HG03442 (cell line): ENCODE measurements around the gene TANGO2.

ENCODE experiments used
- ATAC-seq: cut with Tn5 transposase; IDR thresholded peaks from one replicate; pipeline ENCODE4 v1.9.1; 2021; ENCODE audit warnings: mild to moderate bottlenecking, moderate library complexity; ENCODE audit not compliant: unreplicated experiment

TANGO2 gene

GRCh38 chr22:20024650-20025397 lies 3.9 kb downstream of the TANGO2 start:
- ATAC-seq = no peak

GRCh38 chr22:20025401-20026203 lies 4.7 kb downstream of the TANGO2 start:
- ATAC-seq = no peak

DNA sequence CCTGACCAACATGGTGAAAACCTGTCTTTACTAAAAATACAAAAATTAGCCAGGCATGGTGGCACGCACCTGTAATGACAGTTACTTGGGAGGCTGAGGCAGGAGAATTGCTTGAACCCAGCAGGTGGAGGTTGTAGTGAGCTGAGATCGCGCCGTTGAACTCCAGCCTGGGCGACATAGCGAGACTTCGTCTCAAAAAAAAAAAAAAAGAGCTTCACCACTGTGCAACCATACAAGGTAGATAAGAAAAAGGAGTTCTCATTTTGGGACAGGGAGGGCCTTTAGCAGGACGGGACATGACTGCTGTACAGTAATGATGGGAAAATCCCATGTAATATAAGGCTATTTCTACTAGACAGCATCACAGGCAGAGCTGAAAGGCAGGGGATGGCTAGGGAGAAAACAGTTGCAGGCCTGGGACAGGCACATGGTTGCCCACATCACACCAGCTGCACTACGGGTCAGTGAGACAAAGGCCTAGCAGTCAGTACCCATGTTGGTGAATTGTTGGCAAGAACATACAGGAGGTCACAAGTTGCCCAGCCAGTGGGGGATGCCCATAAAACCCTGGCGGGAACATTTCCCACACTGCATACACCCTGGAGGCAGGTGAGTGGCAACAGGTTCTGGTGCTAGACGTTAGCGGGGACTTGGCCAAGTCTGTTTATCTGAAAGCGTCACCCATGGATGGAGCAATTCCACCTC lies 5.4 kb downstream of the TANGO2 start:
- no peak for ATAC-seq

DNA sequence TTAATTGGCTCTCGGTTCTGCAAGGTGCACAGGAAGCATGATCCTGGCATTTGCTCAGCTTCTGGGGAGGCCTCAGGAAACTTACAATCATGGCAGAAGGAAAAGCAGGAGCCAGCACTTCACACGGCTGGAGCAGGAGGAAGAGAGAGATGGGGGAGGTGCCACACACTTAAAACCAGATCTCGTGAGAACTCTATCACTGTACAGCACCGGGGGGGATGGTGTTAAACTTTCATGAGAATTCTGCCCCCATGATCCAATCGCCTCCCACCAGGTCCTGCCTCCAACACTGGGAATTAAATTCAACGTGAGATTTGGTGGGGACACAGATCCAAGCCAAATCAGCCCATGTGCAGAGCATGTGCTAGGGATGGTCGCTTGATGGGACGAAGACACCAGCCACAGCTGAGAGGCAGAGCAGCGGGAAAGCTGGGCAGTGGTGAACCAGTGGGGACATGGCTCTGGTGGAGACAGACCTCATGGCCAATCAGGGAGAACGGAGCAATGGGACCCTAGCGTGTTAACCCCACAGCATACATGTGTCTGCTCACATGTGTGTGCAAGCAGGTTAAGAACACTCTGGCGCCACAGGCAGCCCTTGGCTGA lies 6.2 kb downstream of the TANGO2 start:
- ATAC-seq = no peak

- ATAC-seq = no peak
These were observed 7.3 kb downstream of the TANGO2 start for GRCh38 chr22:20027966-20028854.

- no peak for ATAC-seq
These were observed 8.1 kb downstream of the TANGO2 start for GRCh38 chr22:20028855-20029549.

- ATAC-seq = no peak
These were observed 8.8 kb downstream of the TANGO2 start for GRCh38 chr22:20029550-20030225.

DNA sequence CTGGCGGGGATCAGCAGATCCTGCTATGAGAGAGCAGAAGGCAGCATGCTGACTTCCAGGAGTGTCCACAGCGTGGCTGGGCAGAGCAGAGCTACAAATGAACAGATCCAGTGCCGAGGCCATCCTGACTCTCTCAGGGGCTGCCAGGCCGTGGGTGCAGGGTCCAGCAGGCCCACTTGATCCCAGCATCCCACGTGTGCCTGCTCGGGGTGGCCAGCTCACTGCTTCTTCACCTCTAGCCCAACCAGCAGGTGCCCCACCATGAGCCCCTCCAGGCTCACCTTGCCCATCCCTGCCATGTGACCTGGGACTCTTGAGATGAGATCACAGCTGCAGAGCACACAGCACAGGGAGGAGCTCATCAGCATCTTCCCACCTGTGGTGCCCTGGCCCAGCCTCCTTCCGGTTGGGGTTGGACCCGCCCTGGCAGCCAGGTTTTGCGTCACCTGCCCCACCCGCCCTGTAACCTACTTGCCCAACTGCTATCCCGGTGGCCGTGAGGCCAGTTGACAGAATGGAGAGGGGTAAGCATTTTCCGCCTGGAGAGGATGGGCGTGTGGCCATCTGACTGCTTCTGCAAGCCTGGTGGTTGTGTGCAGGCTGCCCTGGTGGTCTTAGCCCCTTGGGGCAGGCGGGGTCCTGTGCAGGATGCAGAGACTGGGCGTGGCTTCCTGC lies 11.0 kb downstream of the TANGO2 start:
- no peak for ATAC-seq

DNA sequence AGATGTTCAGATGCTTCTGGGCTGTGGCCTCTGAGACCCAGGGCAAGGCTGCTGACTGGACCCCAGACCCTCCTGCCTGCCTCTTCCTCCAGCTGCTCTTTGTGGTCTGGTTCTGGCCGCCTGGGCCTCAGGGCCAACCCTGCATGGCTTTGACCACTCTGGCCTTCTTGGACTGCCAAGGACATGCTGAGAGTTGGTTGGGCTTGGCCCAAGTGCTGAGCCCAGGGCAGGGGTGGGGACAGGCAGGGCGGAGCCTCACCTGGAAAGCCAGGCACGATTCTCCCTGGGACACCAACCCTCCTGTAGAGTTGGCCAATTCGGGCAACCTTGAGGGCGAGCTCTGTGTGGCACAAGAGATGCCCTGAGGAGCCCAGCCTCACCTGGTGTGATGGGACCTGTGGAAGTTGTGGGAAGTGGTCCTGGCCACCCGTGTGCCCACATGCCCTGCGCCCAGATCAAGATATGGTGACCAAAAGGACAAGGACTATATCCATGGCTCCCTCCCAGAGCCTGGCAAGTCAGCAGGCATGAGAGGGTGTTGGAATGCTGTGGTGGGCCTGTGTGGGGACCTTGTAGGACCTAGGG lies 11.6 kb downstream of the TANGO2 start:
- no peak for ATAC-seq

- no peak for ATAC-seq
These were observed 12.3 kb downstream of the TANGO2 start for GRCh38 chr22:20033045-20033706.

GRCh38 chr22:20034143-20034542 lies 13.2 kb downstream of the TANGO2 start:
- no peak for ATAC-seq

DNA sequence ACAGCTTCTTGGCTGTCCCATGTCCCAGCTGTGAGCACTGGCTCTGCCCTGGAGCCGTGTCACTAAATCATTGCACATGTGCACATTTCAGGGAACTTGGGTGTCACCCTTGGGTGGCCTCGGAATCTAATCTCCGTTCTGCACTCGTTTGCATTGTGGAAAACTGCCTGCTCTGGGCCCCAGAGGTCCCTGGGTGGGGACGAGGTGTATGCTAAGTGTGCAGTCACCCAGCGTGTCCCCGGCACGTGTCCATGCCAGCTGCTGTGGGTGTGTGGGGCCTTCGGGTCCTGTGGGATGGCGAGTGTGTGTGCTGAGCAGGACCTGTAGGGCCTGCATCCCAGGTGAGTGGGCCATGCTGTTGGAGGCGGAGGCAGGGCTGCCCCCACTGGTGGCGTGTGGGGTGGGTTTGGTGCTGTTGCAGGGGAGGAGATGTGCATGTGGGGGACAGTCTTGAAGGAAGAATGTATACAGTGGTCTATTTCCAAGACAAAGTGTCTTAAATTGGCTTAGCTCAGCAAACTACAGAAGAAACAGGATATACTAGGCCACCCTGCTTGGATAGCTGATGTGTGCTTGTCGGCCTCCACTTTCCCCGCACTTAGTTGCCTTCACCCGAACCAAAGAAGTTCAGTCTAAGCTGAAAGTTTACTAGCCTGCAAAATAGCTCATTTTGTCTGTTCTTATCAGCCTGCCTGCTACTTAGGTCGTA lies 14.6 kb downstream of the TANGO2 start:
- ATAC-seq = no peak

- ATAC-seq = no peak
These were observed 15.2 kb downstream of the TANGO2 start for GRCh38 chr22:20036084-20036482.

DNA sequence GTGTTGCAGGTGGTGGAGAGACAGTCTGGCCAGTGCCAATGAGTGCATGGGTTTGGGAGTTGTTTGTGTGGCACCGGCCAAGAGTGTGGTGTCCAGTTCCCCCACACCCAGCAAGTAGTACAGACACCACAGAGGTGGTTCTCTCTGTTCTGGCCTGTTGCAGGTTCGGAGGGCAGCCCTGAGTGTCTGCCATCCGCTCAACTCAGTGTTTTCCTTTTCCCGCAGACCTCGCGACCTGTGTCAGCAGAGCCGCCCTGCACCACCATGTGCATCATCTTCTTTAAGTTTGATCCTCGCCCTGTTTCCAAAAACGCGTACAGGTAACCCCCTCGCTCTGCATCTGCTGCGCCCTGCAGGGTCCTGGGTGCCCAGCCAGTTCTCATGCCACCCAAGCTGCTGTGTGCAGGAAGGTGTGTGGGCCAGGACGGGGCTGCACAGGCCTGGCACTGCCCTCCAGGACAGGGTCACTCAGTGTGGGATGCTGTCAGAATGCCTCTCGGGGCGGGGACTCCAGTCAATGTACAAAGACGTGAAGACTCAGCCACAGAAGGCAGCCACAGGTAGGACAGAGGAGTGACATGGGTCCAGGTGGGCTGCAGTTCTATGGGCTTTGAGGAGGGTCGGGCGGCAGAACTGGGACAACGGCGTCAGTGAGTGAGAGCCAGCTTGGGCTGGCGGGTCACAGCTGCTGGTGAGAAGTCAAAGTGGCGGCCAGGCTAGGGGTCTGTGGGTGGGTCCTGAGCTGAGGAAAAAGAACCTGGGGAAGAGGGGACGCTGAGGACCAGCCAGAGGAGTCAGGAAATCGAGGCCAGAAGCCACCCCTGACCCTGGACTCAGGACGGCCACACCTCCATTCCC lies 15.9 kb downstream of the TANGO2 start:
- no peak for ATAC-seq

DNA sequence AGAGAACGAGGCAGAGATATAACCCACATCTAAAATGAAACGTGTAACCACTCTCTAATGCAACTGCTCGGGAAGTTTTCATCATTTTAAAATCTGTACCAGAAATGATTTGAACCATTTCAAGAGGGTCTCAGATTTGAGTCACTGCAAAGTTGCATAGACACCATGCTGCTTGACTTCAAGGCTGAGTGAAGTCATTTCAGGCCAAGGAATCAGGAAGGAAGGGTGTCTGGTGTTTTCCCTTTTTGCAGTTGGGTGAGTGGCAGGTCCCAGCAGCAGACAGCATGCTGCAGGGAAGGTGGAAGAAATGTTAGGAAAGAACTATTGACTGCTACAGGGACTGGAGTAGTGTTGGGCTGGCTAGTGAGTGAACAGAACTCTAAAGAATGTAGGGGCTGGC lies 16.5 kb downstream of the TANGO2 start:
- ATAC-seq = no peak

DNA sequence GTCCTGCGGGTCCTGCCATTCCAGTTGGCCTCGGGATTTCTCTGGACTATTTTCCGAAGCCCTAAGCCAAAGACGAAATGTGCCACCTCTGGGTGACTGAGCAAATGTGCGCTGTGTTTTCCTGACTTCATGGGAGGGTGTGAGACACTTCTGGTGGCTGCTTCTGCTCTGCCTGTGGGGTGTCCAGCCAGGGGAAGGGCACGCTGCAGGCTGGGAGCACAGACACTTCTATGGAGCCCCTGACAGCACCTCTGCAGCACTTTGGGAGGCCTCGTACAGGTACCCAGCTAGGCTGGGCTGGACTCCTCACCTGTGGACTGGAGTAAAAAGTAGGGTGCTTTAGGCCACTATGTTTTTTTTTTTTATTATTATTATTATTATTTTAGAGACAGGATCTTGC lies 17.7 kb downstream of the TANGO2 start:
- no peak for ATAC-seq
